NCI-H1105 treated with DMSO at 0.1 percent for 48 hours (cell line): ENCODE data around the gene ESRP2.
A peak's percentile ranks its signal among the peaks of the same experiment; 100 is the strongest.

Experiments used
- DNase-seq: peaks from one replicate; lab custom pipeline; 2025; lab: John Stamatoyannopoulos, UW

ESRP2 gene

DNA sequence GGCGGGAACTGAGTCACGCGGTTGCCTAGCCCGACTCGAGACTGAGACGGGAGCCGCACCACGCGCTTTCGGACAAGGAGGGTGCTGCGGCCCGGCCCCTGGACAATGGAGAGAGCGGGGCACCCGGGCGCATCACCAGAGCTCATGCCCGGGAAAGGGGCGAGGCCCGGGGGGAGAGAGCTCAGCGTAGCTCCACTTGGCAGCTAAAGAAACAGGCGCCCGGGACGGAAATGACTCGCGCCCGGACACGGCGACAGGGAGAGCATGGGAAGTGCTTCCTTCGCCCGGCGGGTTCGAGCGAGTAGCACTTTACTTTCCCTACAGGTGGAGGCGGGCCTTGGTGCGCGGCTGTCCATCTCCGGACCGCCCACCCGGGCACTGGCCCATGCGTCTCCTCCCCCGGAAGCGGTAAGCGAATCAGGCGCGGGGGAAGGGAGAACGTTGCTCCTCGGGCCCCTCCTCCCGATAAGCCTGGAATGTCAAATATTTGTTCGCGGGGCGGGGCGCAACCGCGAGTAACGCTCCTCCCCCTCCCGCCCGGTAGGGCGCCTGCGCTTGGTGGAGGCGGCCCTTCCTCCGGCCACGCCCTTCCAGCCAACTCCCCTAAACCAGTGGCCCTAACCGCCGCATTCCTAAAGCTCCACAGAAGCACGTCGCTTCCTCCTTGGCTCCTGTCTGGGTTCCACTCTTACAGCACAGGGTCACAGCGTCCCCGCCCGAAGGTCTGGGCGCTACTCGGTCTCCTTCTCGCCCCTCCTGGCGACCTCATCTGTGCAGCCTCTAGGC is 1.5 kb upstream of the ESRP2 start:
- peak; percentile 53 for DNase-seq

DNA sequence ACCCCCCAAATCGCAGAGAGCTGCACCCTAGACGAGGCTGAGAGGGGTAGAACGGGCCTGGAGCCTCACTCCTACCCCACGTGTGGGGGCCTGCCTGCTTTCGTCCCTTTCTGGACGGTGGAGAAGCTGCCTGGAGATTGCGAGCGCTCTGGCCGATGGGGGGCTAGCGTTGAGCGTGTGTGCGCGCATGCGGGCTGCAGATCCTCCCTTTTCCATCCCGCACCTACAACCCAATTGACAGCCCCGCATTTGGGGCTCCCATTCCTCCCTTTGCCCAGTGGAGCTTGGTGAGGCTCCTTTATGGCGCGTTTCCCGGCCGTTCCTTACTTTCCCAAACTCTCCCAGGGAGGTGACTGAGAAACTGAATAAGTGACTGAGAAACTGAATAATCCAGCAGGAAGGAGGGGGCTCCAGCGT is 907 bp upstream of the ESRP2 start:
- no peak for DNase-seq

DNA sequence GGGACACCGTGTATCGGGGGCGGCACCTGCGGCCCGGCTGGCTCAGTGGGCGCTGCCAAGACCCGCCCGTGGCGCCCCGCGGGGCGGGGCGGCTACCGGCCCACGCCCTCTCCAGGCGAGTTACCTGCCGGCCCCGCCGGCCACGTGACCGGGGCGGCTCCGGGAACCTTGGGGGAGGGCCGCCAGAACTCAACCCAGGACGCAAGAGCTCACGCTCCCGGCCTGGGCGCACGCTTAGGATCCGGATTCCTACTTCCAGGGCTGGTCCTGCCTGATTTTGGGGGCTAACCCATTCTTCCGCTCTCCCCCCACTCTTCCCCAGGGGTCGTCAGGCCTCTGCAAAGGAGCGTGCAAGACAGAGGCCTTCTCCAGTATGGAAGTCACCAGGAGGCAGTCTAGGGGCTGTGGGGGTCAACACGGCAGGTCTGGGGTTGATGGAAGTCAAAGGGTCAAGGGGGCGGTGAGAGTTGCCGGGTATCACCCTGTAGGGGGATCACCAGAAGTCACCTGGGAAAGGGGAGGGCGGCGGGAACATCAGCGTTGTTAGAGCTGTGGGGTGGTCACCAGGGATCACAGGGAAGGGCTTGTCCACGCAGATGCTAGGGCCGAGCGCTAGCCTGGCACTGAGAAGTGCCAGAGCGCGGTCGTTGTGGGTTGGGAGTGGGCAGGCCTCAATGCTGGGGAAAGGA is 354 bp upstream of the ESRP2 start:
- peak; percentile 45 for DNase-seq

DNA sequence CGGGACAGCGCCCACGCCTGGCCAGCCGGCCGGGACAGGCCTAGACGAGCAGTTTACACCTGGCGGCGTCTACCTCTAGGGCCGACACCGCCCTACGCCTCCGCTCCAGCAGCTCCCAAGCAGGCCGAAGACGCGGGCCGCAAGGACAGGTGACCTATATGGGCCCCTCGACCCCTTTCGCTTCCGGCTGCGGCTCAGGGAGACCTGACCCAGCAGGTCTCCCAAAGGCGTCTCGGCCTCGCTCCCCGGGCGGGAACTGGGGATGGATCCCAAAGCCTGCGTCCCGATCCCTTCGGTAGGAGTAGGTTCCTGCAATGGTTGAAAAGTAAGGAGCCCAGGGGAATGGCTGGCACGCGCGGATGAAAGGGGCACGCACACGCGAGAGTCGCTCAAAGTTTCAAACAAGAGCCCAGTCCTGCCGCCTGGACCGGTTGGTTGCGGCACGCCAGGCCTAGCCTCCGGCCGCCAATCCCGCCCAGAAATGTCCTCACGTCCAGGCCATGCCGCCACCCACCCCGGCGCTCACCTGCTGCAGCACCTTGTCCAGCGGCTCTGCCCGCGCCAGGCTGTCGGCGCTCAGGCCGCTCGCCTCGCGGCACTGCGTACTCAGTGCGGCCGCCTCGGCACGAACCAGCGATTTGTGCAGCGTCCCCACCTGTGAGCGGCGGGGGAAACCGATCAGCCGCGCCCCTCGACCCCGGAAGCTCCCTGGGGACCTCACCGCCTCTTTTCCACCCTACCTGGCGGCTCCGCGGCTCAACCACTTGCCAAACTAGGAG is 630 bp downstream of the ESRP2 start:
- no peak for DNase-seq

DNA sequence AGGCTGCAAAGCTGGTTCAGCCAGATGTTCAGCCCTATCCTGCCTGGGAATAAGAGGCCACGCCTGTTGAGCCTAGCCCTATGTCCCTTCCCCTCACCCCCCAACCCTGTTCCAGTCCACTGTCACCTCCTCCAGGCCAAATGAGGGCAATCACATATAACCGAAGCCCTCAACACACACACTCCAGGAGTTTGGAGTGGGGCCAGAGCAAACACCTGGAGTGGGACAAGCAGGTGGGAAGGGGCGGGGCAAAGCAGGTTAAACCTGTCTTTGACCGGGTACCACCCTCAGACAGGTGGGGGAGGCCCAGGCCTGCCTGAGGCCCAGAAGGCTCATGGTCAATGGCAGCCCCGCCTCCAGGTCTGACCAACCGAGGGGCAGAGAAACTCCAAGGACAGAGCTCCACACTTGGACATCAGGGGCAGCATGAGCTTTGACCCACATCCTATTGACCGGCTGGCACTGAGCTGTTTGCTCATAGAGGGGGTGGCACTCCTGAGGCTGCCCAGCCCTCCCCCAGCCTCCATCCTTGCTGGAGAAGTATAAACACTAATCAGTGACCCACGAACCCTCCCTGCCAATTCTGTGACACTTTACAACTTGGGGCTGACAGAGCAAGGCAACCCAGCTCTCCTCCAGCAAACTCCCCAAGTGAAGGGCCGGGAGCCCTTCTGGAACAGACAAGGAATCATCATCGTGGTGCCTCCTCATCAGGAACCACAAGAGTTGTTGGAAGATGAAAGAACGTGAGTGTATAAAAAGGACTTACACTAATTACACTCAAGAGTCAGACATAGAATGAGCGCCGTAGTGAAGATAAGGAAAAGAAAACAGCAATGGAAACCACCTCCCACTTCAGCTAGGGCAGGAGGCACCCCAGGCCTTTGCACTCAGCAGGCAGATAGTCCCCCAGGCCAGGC is 1.5 kb downstream of the ESRP2 start:
- DNase-seq: peak; percentile 77

DNA sequence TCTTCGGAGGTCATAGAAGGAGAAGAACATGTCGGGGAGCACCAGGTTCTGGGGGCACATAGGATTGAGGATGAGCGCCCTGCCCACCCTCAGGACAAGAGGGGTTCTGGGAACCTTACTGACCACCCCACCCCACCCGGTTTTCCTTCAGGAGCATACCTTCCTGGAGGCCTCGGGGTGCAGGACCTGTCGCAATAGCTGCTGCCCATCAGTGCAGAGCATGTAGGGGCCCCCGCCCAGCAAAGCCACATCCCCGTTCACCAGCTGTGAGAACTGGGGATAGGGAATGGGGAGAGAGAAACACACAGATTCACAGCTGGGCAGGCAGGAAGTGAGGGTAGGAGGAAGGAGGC is 2.1 kb downstream of the ESRP2 start:
- no peak for DNase-seq

DNA sequence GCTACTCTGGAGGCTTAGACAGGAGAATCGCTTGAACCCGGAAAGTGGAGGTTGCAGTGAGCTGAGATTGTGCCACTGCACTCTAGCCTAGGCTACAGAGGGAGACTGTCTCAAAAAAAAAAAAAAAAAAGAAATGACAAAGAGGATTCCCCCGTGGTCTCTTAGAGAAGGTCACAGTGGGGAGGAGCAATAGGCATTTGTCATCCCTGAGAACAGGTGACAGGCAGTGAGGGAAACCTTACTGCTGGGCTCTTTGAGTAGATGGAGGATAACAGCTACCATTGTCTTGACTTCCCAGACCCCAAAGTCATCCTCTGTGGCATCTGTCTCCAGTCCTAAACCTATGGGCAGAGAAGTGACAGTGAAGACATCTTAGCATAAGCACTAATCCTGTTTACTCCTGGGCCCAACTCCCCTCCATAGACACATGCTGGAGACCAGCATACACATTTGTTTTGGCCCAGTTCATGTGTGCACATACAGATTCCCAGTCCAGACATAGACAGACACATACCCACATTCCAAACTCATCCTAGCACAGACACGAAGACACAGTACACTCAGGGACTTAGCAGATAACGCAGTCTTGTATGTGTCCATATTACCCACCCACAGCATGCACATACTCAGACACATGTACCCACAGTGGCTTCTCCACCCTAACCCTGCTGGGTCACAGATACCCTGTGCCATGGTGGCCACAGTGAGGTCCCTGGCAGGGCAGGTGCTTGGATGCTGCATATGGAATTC is 2.7 kb downstream of the ESRP2 start:
- no peak for DNase-seq

DNA sequence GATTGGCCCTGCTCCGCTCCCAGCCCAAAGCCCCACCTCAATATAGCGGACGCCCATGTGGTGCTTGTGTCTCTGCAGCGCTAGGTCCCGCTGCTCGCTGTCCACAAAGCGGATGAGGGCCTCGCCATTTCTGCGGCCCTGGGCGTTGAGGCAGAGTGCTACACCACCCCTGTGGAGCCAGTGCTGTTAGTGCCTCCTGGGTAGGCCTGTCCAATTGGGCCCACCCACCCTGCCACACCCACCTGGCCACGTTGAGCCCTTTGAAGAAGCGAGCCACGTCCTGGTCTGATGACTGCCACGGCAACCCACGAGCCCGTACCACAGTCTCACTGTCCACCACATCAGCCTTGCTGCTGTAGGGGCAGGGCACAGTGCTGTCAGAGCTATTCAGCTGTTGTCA is 3.6 kb downstream of the ESRP2 start:
- DNase-seq: no peak

DNA sequence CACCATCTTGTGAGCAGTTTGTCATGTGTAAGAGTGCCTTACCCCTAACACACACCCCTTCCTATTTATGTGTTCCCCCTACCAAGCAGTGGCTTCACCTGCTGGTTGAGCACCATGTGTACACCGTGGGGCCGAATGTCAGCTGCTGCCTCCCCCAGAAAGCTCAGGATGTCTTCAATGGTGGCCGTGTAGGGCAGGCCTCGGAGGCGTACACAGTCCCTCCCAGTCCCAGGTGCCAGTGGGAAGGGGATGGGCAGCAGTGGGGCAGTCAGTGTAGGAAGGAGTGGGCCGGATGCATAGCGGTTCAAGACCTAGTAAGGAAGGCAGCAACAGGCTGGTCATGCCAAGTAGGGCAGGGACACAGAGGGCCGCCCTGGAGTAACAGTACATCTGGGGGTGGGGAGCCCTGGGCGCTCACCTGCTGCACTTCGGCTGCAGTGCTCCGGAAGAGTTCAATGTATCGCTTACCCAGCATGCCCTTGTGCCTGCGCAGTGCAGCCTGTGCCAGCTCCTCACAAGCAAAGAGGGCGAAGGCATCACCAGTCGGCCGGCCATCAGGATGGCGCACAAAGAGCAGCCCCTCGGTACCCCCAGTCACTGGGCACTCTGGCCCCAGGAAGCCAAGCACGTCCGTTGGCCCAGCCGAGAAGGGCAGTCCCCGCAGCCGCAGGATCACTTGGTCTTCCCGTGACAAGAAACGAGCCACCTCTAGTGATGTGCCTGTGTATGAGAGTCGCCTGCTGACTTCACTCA is 4.4 kb downstream of the ESRP2 start:
- DNase-seq: no peak

DNA sequence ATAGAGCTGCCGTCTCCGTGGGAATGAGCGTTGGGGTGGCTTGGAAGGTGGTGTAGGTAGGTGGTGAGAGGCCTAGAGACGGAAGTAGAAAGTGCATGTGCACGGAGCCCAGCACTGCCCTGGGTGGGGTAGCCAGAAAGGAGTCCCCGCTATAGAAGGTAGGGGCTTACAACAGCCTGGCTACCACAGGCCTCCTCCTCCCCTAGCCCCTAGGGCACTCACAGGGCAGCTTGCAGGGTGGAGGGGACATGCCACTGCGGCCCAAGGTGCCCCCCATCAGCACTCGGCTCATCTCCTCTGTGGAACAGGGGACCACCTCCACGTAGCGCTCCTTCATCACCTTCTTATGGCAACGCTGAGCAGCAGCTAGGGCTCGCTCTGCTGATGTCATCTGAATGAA is 5.0 kb downstream of the ESRP2 start:
- DNase-seq: no peak

DNA sequence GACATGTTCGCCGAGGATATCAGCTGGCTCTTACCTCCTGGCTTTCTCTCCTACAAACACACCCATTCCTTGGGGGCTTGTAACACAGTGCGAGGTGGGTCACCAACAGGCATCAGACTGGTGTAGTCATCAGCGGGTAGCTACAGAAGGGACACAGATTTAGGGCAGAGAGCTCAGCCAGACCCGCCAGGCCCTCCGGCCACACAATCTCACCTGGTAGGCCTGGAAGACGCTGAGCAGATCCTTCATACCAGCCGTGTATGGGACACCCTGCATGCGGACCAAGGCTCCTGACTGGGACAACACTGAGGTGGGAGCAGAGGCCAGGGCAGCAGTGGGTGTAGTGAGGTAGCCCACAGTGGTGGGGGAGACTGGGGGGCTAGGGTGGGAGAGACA is 5.8 kb downstream of the ESRP2 start:
- DNase-seq: no peak

DNA sequence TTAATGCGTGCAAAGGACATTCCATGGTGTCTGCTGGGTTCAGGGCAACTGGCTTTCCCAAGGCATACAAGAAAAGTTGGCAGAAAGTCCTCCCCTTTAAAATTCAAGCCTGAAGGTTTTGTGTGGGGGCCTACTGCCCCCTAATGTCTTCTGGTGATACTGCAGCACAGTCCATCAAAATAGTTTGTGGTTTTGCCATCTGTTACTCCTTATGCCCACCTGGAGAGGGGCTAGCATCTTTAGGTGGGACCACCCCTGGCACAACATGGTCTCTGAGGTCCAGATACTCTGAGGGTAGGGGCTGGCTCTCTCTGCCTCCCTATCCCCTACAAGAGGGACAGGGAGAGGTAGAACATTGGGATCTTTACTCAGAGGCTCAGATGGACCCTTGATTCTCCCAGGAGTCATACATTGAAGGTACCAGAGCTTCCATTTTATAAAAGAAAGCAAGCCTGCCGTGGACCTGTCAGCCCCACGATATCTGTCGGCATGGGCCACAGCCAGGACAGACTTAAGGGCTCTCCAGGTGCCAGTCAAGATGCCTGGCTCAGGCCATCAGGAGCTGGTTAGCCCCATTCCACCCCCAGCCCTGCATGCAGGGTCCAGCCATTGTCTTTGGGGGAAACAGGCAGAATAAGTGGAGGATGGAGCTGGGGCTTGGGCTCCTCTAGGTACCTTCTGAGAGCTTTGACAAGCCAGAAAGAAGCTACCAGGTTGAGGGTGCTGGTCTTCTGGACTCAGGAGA is 6.3 kb downstream of the ESRP2 start:
- DNase-seq: peak; percentile 28

DNA sequence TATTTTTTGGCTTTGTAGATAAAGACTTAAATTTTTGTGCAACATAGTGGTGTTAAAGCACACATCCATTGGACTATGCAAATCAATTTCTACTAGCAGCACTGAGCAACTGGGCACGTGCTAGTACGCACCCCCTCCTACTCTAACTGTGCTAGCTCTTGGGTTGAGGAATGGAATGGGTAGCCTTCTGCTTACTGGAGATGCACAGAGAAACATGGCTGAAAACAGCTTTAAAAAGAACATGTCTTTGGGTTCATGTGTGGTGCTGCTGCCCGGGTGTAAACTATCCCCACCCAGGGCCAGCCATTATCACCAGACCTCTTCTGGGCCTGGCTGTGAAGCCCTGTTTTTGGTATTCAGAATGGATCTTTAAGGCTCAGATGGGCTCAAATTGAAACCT is 7.3 kb downstream of the ESRP2 start:
- no peak for DNase-seq

DNA sequence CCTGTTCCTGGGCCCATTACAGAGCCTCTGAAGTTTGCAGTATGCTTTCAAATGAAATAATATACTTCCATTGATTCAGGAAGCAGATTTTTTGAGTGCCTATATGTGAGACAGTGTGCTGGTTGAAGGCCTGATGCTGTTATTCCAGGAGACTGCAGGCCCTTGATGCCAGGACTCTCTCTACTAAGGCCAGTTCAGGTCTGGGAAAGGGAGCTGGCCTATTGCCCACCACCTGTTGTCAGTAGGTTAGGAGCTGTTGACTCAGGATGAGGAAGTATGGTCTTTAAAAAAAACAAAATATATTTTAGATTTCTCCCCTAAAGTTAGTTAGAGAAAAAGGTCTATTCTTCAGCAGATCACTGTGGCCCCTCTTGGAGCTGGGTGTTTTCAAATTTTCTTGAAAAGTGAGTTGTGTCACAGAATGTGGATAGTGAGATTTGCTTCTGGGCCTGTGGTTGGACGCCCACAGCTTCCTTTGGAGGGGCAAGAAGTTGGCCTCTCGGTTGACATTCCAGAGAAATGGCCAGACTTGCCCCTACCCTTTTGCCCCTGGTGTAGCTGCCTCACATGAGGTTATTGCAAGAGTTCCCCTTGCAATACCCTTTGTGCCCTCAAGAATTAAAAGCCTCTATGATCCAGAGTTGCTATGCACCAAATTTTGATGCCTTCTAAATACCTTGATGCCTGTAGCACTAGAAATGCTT is 7.9 kb downstream of the ESRP2 start:
- DNase-seq: no peak

DNA sequence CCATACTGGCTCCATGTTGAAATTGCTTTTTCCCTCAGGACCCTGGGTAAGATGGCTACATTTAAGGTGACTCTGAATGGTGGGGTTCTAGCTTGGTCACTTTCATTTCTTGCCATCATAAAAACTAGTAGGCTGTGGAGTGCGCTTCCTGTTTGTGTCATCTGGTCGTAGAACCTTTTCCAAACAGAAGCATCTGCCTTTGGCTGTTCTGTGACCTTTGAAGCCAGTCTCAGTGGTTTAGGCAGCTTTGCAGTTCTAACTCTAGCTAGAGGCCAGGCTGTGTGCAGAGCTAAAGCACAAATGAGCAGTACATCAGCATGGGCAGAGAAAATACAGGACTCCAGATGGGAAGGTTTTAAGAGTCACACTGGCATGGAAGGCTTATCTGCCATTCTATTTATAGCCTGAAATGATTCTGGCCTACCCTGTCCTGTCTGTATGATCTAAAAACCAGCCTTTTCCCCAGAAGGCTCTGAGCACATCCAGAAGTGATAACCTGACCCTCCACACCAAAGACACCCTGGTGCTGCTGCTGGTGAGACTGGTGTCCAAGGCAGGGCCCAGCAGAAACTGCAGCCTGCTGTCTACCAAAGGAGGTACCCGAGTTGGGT is 8.6 kb downstream of the ESRP2 start:
- no peak for DNase-seq

DNA sequence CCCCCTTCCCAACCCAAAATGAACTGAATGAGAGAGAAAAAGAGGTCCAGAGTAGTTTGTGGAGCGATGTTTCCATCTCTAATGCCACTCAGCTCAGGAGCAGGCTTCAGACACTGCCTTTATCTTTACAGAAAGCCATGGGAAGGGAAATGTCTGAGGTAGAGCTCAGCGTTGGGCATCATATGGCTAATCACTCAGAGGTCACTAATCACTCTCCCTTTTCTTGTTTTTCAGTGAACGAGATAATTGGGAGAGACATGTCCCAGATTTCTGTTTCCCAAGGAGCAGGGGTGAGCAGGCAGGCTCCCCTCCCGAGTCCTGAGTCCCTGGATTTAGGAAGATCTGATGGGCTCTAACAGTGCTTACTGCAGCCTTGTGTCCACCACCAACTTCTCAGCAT is 9.8 kb downstream of the ESRP2 start:
- DNase-seq: no peak

DNA sequence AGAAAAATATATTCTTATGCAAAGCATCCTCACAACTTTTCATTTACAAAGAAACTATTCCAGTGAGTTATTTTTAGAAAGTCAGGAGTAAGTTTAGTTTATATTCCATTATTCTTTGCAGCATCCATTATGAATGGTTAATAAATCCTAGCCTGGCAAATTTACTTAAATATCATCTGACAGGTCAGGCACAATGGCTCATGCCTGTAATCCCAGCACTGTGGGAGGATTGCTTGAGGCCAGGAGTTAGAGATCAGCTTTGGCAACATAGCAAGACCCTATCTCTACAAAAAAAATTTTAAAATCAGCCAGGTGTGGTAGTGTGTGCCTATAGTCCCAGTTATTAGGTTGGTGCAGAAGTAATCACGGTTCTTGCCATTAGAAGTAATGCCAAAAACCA is 12.9 kb downstream of the ESRP2 start:
- DNase-seq: no peak

DNA sequence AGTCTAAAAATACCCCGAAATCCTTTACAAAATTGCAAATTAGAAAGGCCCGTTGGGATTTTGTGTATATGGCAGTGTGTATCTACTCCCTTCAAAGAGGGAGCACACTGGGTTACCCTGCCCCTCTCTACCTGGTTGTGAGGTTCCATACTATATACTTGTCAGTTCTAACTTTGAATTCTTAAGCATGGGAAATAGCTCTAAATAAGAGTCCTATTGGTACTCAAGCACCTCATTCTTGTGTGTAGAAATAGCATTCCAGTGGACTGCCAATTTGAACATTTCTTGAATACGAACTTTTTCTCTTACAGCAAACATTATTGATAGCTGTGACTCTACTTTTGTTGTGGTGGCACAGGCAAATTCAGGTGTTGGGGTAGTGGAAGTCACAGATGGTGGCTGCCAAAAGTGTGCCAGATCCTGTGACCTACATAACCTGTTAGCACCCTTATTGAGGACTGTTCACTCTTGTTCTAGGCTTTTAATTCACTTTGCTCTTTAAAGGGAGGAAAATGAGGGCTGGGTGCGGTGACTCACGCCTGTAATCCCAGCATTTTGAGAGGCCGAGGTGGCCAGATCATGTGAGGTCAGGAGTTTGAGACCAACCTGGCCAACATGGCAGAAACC is 16.1 kb downstream of the ESRP2 start:
- DNase-seq: no peak
